H1 (cell line): ENCODE measurements around the gene ENTREP1. TPM values are rescaled to one million over a fixed set of nuclear protein-coding genes. Genes with fewer than 3 reads are reported as not detected.

Experiments used
- CTCF ChIA-PET: fragments of 300-600 bp; sonication (Branson Sonifier 250); formaldehyde crosslinking; loops from one replicate; lab custom pipeline; 2021; ENCODE audit not compliant: partially characterized antibody; lab: Charles Lee
- POLR2A ChIA-PET: fragments of 300-600 bp; sonication (Branson Sonifier 250); formaldehyde crosslinking; loops from one replicate; lab custom pipeline; 2021; ENCODE audit warnings: inconsistent platforms; ENCODE audit not compliant: partially characterized antibody; lab: Charles Lee
- DNase-seq, 2 experiments: peaks; one replicate each; pipeline versions ENCODE4 v3.0.0 to v3.0.0-alpha.2; 2010 to 2022; ENCODE audit warnings: low spot score in 2 of 2, low read depth in 1 of 2, mixed read lengths in 1 of 2
- FAIRE-seq: peaks from 2 replicates; lab custom pipeline; 2011; peaks lifted over from hg19 to GRCh38; lab: Jason Lieb, UNC
- H2AFZ ChIP-seq: 2 replicates; pipeline ENCODE4 v1.8.1; 2012; ENCODE audit warnings: low read length, inconsistent platforms
- H2AK5ac ChIP-seq: 2 replicates; pipeline ENCODE4 v1.6.1; 2013; ENCODE audit warnings: low read depth, low read length
- H2BK120ac ChIP-seq: replicated peaks from 2 replicates; pipeline ENCODE3; 2013; ENCODE audit warnings: low read depth, low read length, inconsistent platforms
- H2BK12ac ChIP-seq: 2 replicates; pipeline ENCODE4 v1.6.1; 2013; ENCODE audit warnings: low read depth, low read length
- H2BK15ac ChIP-seq: 2 replicates; pipeline ENCODE4 v1.6.1; 2013; ENCODE audit warnings: low read length
- H2BK20ac ChIP-seq: 2 replicates; pipeline ENCODE4 v1.6.1; 2013; ENCODE audit warnings: low read length
- H2BK5ac ChIP-seq: 2 replicates; pipeline ENCODE4 v1.6.1; 2013; ENCODE audit warnings: low read depth, low read length
- H3K14ac ChIP-seq: 2 replicates; pipeline ENCODE4 v1.6.1; 2013; ENCODE audit warnings: inconsistent platforms; ENCODE audit not compliant: insufficient read length
- H3K18ac ChIP-seq: 2 replicates; pipeline ENCODE4 v1.6.1; 2013; ENCODE audit warnings: low read length; ENCODE audit errors: extremely low read depth
- H3K23ac ChIP-seq: 2 replicates; pipeline ENCODE4 v1.6.1; 2013; ENCODE audit warnings: inconsistent platforms; ENCODE audit not compliant: insufficient read length
- H3K23me2 ChIP-seq: 2 replicates; pipeline ENCODE4 v1.6.1; 2013; ENCODE audit warnings: low read depth, low read length
- H3K27ac ChIP-seq: 2 replicates; pipeline ENCODE4 v1.6.1; 2011; ENCODE audit warnings: low read depth, low read length, inconsistent platforms
- H3K27me3 ChIP-seq, 4 experiments: replicated peaks in 1 of 4; 1 replicate in 1 of 4; 2 replicates in 3 of 4; pipeline versions ENCODE4 v1.6.1 to v1.8.1; 2011 to 2013; ENCODE audit warnings: low read length in 3 of 4, mild to moderate bottlenecking in 3 of 4, inconsistent platforms in 2 of 4, mixed read lengths in 2 of 4, moderate library complexity in 1 of 4; ENCODE audit not compliant: control insufficient read depth in 3 of 4, insufficient read depth in 3 of 4; ENCODE audit errors: extremely low read depth in 1 of 4
- H3K36me3 ChIP-seq, 4 experiments: 2 replicates each; pipeline versions ENCODE4 v1.6.1 to v1.8.1; 2011 to 2013; ENCODE audit warnings: mild to moderate bottlenecking in 4 of 4, low read length in 3 of 4, moderate library complexity in 2 of 4, control low read depth in 1 of 4, inconsistent platforms in 1 of 4; ENCODE audit not compliant: insufficient read depth in 4 of 4, control insufficient read depth in 2 of 4
- H3K4ac ChIP-seq: replicated peaks from 2 replicates; pipeline ENCODE3; 2013; ENCODE audit warnings: low read length, low read depth, mixed read lengths, inconsistent platforms; ENCODE audit not compliant: insufficient read length
- H3K4me1 ChIP-seq, 4 experiments: replicated peaks in 1 of 4; 1 replicate in 1 of 4; 2 replicates in 3 of 4; pipeline versions ENCODE4 v1.6.1 to v1.8.1; 2011 to 2013; ENCODE audit warnings: low read length in 3 of 4, inconsistent platforms in 2 of 4, mixed read lengths in 1 of 4; ENCODE audit not compliant: insufficient read depth in 4 of 4, control insufficient read depth in 3 of 4
- H3K4me2 ChIP-seq, 2 experiments: 2 replicates each; pipeline versions ENCODE4 v1.6.1 to v1.8.1; 2011 to 2013; ENCODE audit warnings: low read depth in 2 of 2, low read length in 2 of 2, control low read depth in 1 of 2, inconsistent platforms in 1 of 2, mild to moderate bottlenecking in 1 of 2; ENCODE audit not compliant: insufficient read depth in 1 of 2
- H3K4me3 ChIP-seq, 4 experiments: fragments of 200-600, 300-600 bp in 1 of 4; sonication (generic), shearing (Covaris generic), sonication (Bioruptor Twin) in 1 of 4; 2 replicates each; pipeline versions ENCODE4 v1.5.1 to v1.8.1; 2011 to 2016; ENCODE audit warnings: low read length in 4 of 4, low read depth in 3 of 4, control low read depth in 2 of 4, inconsistent platforms in 2 of 4, mild to moderate bottlenecking in 2 of 4, mixed read lengths in 1 of 4, moderate library complexity in 1 of 4; ENCODE audit not compliant: insufficient read depth in 2 of 4; ENCODE audit errors: extremely low read depth in 1 of 4
- H3K56ac ChIP-seq: replicated peaks from 2 replicates; pipeline ENCODE3; 2013; ENCODE audit warnings: low read depth, mild to moderate bottlenecking, mixed read lengths, low read length, inconsistent platforms; ENCODE audit not compliant: insufficient read length
- H3K79me1 ChIP-seq: 2 replicates; pipeline ENCODE4 v1.6.1; 2013; ENCODE audit warnings: low read depth, low read length, control low read depth
- H3K79me2 ChIP-seq, 2 experiments: 2 replicates each; pipeline versions ENCODE4 v1.6.1 to v1.8.1; 2012 to 2013; ENCODE audit warnings: low read length in 2 of 2, mild to moderate bottlenecking in 2 of 2, inconsistent platforms in 1 of 2; ENCODE audit not compliant: insufficient read depth in 2 of 2, control insufficient read depth in 1 of 2
- H3K9ac ChIP-seq, 4 experiments: replicated peaks in 1 of 4; 1 replicate in 1 of 4; 2 replicates in 3 of 4; pipeline versions ENCODE4 v1.6.1 to v1.8.1; 2011 to 2013; ENCODE audit warnings: low read depth in 3 of 4, low read length in 3 of 4, control low read depth in 2 of 4, mild to moderate bottlenecking in 2 of 4, moderate library complexity in 2 of 4, inconsistent platforms in 1 of 4; ENCODE audit errors: extremely low read depth in 1 of 4
- H3K9me3 ChIP-seq, 2 experiments: 2 replicates each; pipeline versions ENCODE4 v1.6.1 to v1.8.1; 2012 to 2013; ENCODE audit warnings: mild to moderate bottlenecking in 2 of 2, moderate library complexity in 2 of 2, control low read depth in 1 of 2, inconsistent platforms in 1 of 2, low read depth in 1 of 2, low read length in 1 of 2, mixed read lengths in 1 of 2; ENCODE audit not compliant: insufficient read depth in 2 of 2
- H4K20me1 ChIP-seq, 2 experiments: replicated peaks in 1 of 2; 2 replicates each; pipeline versions ENCODE3 to v1.8.1; 2011 to 2013; ENCODE audit warnings: inconsistent platforms in 2 of 2, low read length in 2 of 2, mild to moderate bottlenecking in 1 of 2; ENCODE audit not compliant: insufficient read depth in 2 of 2, control insufficient read depth in 1 of 2
- H4K5ac ChIP-seq: 2 replicates; pipeline ENCODE4 v1.6.1; 2013; ENCODE audit warnings: low read length, low read depth, mixed read lengths, inconsistent platforms; ENCODE audit not compliant: insufficient read length
- H4K8ac ChIP-seq: 2 replicates; pipeline ENCODE4 v1.8.0; 2013; ENCODE audit warnings: mild to moderate bottlenecking, moderate library complexity, low read length, inconsistent platforms; ENCODE audit not compliant: insufficient read depth; ENCODE audit errors: extremely low read depth
- H4K91ac ChIP-seq: replicated peaks from 2 replicates; pipeline ENCODE3; 2013; ENCODE audit warnings: low read length, mixed read lengths, inconsistent platforms; ENCODE audit not compliant: insufficient read length
- FOSL1 ChIP-seq: IDR thresholded peaks from 2 replicates; pipeline ENCODE4 v1.6.1; 2011; ENCODE audit warnings: mild to moderate bottlenecking, low read depth, low read length, moderate library complexity; ENCODE audit not compliant: insufficient read depth
- KDM1A ChIP-seq: fragments of 200-600, 300-600 bp; sonication (generic); IDR thresholded peaks from 2 replicates; pipeline ENCODE4 v1.7.1; 2016; ENCODE audit warnings: mild to moderate bottlenecking, low read length, borderline replicate concordance
- SIN3A ChIP-seq, 2 experiments: IDR thresholded peaks in 1 of 2; conservative IDR thresholded peaks in 1 of 2; 2 replicates each; pipeline ENCODE4 v1.6.1; 2011 to 2012; ENCODE audit warnings: low read length in 2 of 2, improper control_type of control experiment in 1 of 2, low read depth in 1 of 2, mild to moderate bottlenecking in 1 of 2
- SUZ12 ChIP-seq: fragments of 200-600 bp; sonication (generic); IDR thresholded peaks from 2 replicates; pipeline ENCODE4 v1.6.1; 2012; ENCODE audit warnings: mild to moderate bottlenecking, inconsistent platforms, low read length, moderate library complexity, mixed read lengths
- polyA plus RNA-seq, 7 experiments: library from polyadenylated mRNA; depleted of rRNA in 3 of 7; stranded (reverse) in 5 of 7; unstranded in 2 of 7; fragments of >200 nt in 5 of 7; fragments of 200-250 nt in 2 of 7; gene quantifications; 1 replicate in 5 of 7; 2 replicates in 1 of 7; 4 replicates in 1 of 7; pipeline versions ENCODE4 v1.2.1 to v1.2.3, GENCODE V29; 2011 to 2013; ENCODE audit warnings: missing spikeins in 2 of 7, mixed read lengths in 2 of 7
- total RNA-seq: library from RNA; stranded (reverse); fragmentation: NEBNext Ultra II Directional; extraction: Animal tissue kit (Norgen Biotek cat#: 25700); gene quantifications from 2 replicates; pipeline ENCODE4 v1.2.1, GENCODE V29; 2021

ENTREP1 gene
- total and polyA plus RNA-seq, 2 of the 8 experiments (the other 6 are each of a cell fraction or from before 2014, with no cell fraction given), result 15.3 to 25.0 TPM

GRCh38 chr9:69313175-69313574 is 11.8 kb upstream of the ENTREP1 start:
- H2BK20ac ChIP-seq, result no peak overlapping the region
- FAIRE-seq (no peak), DNase-seq (no peak)
- no peak overlapping the region for H2BK12ac ChIP-seq
- no peak overlapping the region for H2BK5ac ChIP-seq
- H3K9me3 ChIP-seq, result peaks cover 28 to 33% of the 10 kb centered on the region in 2 experiments
- H4K20me1 ChIP-seq, result no peaks in the 10 kb centered on the region
- no peak overlapping the region for H4K8ac ChIP-seq
- no peak overlapping the region for H3K14ac ChIP-seq
- no peak overlapping the region for H3K27ac ChIP-seq
- TF ChIP-seq FOSL1 (no peak), SUZ12 (no peak), SIN3A (conservative IDR thresholded peaks at IDR 0.05 in 1 of 2, IDR thresholded peaks at IDR 0.05 in 1 of 2; ENCODE audit: low read depth in 1 of 2, low read length in 2 of 2) (no peak), KDM1A (no peak)
- no peak overlapping the region for H3K4ac ChIP-seq
- H3K4me2 ChIP-seq, result no peak overlapping the region
- H3K9ac ChIP-seq, result no peak overlapping the region
- no peak overlapping the region for H3K23ac ChIP-seq
- H3K79me1 ChIP-seq, result no peaks in the 10 kb centered on the region
- H3K79me2 ChIP-seq, result no peaks in the 10 kb centered on the region
- H3K18ac ChIP-seq, result no peak overlapping the region
- ChIA-PET CTCF (no interaction called here), POLR2A (no interaction called here)
- H4K91ac ChIP-seq, result no peak overlapping the region
- no peak overlapping the region for H4K5ac ChIP-seq
- no peak overlapping the region for H2AK5ac ChIP-seq
- no peaks in the 10 kb centered on the region for H3K27me3 ChIP-seq
- H3K56ac ChIP-seq, result no peak overlapping the region
- H3K4me1 ChIP-seq, result no peaks in the 10 kb centered on the region; a peak in 2 of 7 replicates
- no peaks in the 10 kb centered on the region for H3K23me2 ChIP-seq
- H2BK15ac ChIP-seq, result no peak overlapping the region
- H3K4me3 ChIP-seq, result no peak overlapping the region
- no peak overlapping the region for H2BK120ac ChIP-seq
- peaks cover 0 to 13% (median 0%) of the 10 kb centered on the region in 4 experiments; a peak in 3 of 8 replicates for H3K36me3 ChIP-seq
- H2AFZ ChIP-seq, result no peak overlapping the region
